ENCODE data around the gene CTNNA2. TPM values are rescaled to one million over a fixed set of nuclear protein-coding genes. Genes with fewer than 3 reads are reported as not detected.

The CTNNA2 gene
- total RNA-seq, 1 donor from 2014 or later, result 43.5 TPM

GRCh38 chr2:79576451-79576850, 63.6 kb downstream of the CTNNA2 start:
- H3K9ac ChIP-seq, result no peak overlapping the region
- Mint-ChIP-seq H3K4me1 (no peaks in the 10 kb centered on the region), H3K9me3 (no peaks in the 10 kb centered on the region), H3K4me3 (no peak overlapping the region), H3K27ac (no peak overlapping the region), H3K27me3 (ENCODE audit: insufficient read depth, low read depth) (no peaks in the 10 kb centered on the region), H3K36me3 (peaks cover 15% of the 10 kb centered on the region)
- H3K27me3 ChIP-seq, result no peaks in the 10 kb centered on the region
- no peak overlapping the region for H2AFZ ChIP-seq (replicated peaks)
- no peak overlapping the region for H3K27ac ChIP-seq
- peaks cover 5% of the 10 kb centered on the region for H3K4me1 ChIP-seq
- no peaks in the 10 kb centered on the region for H3K36me3 ChIP-seq
- no peaks in the 10 kb centered on the region for H3K79me2 ChIP-seq (ENCODE audit: low read depth)
- peaks cover 4% of the 10 kb centered on the region for H4K20me1 ChIP-seq (ENCODE audit: low read depth)
- TF ChIP-seq, protein P1, sequence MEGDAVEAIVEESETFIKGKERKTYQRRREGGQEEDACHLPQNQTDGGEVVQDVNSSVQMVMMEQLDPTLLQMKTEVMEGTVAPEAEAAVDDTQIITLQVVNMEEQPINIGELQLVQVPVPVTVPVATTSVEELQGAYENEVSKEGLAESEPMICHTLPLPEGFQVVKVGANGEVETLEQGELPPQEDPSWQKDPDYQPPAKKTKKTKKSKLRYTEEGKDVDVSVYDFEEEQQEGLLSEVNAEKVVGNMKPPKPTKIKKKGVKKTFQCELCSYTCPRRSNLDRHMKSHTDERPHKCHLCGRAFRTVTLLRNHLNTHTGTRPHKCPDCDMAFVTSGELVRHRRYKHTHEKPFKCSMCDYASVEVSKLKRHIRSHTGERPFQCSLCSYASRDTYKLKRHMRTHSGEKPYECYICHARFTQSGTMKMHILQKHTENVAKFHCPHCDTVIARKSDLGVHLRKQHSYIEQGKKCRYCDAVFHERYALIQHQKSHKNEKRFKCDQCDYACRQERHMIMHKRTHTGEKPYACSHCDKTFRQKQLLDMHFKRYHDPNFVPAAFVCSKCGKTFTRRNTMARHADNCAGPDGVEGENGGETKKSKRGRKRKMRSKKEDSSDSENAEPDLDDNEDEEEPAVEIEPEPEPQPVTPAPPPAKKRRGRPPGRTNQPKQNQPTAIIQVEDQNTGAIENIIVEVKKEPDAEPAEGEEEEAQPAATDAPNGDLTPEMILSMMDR (IDR thresholded peaks at IDR 0.05), result no peak
- no peak for TF ChIP-seq EZH2 (IDR thresholded peaks at IDR 0.05)
- no peak for TF ChIP-seq EZH2phosphoT487 (IDR thresholded peaks at IDR 0.05)
- H3K4me2 ChIP-seq, result no peak overlapping the region
- no peak overlapping the region for H3K4me3 ChIP-seq
- DNase-seq (ENCODE audit: low spot score), result no peak
- no peaks in the 10 kb centered on the region for H3K9me3 ChIP-seq (ENCODE audit: low read depth)
- no peaks in the 10 kb centered on the region for H3F3A ChIP-seq (ENCODE audit: low read depth)

- Histone ChIP-seq H2AFZ (replicated peaks) (no peak overlapping the region), H3K36me3 (no peaks in the 10 kb centered on the region), H3K27ac (no peak overlapping the region), H3K4me3 (no peak overlapping the region), H3K4me1 (no peaks in the 10 kb centered on the region), H3K9ac (no peak overlapping the region), H3K27me3 (no peaks in the 10 kb centered on the region), H3K4me2 (no peak overlapping the region), H3K9me3 (ENCODE audit: low read depth) (no peaks in the 10 kb centered on the region), H4K20me1 (ENCODE audit: low read depth) (no peaks in the 10 kb centered on the region), H3K79me2 (ENCODE audit: low read depth) (no peaks in the 10 kb centered on the region), H3F3A (ENCODE audit: low read depth) (no peaks in the 10 kb centered on the region)
- Mint-ChIP-seq H3K4me1 (no peaks in the 10 kb centered on the region), H3K36me3 (peaks cover 11% of the 10 kb centered on the region), H3K9me3 (no peaks in the 10 kb centered on the region), H3K27me3 (ENCODE audit: insufficient read depth, low read depth) (no peaks in the 10 kb centered on the region), H3K4me3 (no peak overlapping the region), H3K27ac (no peak overlapping the region)
- DNase-seq (ENCODE audit: low spot score), result no peak
- no peak for TF ChIP-seq EZH2phosphoT487 (IDR thresholded peaks at IDR 0.05)
These were observed 66.1 kb downstream of the CTNNA2 start for GRCh38 chr2:79578952-79579351.

GRCh38 chr2:79580175-79580574, 67.3 kb downstream of the CTNNA2 start:
- H3K27ac Mint-ChIP-seq, result no peak overlapping the region
- no peak overlapping the region for H3K9ac ChIP-seq
- H2AFZ ChIP-seq (replicated peaks), result no peak overlapping the region
- H3K27me3 ChIP-seq, result no peaks in the 10 kb centered on the region
- H3K79me2 ChIP-seq (ENCODE audit: low read depth), result no peaks in the 10 kb centered on the region
- no peaks in the 10 kb centered on the region for H3K4me1 Mint-ChIP-seq
- no peak overlapping the region for H3K27ac ChIP-seq
- H3K4me2 ChIP-seq, result no peak overlapping the region
- H3K36me3 ChIP-seq, result no peaks in the 10 kb centered on the region
- DNase-seq (ENCODE audit: low spot score), result peak; percentile 6
- no peaks in the 10 kb centered on the region for H3K27me3 Mint-ChIP-seq (ENCODE audit: insufficient read depth, low read depth)
- H3K36me3 Mint-ChIP-seq, result peaks cover 10% of the 10 kb centered on the region
- H4K20me1 ChIP-seq (ENCODE audit: low read depth), result no peaks in the 10 kb centered on the region
- no peaks in the 10 kb centered on the region for H3K9me3 ChIP-seq (ENCODE audit: low read depth)
- no peaks in the 10 kb centered on the region for H3F3A ChIP-seq (ENCODE audit: low read depth)
- H3K4me3 ChIP-seq, result no peak overlapping the region
- H3K4me1 ChIP-seq, result no peaks in the 10 kb centered on the region
- TF ChIP-seq, protein P1 (IDR thresholded peaks at IDR 0.05), result peak; percentile 17
- no peak for TF ChIP-seq EZH2 (IDR thresholded peaks at IDR 0.05)
- no peak overlapping the region for H3K4me3 Mint-ChIP-seq
- H3K9me3 Mint-ChIP-seq, result no peaks in the 10 kb centered on the region

DNA sequence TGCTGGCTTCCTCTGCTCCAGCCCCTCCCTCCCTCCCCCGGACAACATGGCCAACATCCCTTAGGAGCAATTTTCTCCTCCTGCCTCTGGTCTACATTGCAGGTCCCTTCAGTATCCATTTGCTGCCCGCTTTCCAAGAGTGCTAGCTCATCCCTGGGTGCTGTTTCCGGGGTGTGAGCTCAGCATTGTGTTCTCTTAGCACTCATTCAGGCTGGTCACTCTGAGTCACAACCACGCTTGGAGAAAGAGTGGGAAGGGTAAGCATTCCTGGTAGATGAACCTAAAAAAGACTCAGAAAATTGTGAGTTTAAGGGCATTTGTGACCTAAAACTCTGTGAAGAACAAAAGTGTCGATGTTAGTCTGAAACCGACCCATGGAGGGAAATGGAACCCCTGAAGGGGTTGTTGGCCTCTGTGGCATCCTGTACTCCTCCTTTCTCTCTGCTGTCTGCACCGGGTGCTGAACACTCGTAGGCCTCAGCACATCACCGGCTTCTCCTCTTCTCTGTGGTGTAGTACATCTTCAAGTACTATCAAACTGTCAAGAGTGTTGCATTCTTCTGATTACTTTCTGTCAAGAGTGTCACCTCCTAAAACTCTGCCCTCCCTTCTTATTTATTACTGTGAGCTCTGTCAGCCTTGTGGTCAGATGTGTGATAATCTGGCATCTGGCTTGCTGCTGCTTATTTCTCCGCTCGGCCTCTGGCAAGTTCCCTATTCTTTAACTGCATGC, 73.0 kb downstream of the CTNNA2 start:
- Mint-ChIP-seq H3K4me1 (peaks cover 16% of the 10 kb centered on the region), H3K4me3 (no peak overlapping the region), H3K9me3 (peaks cover 5% of the 10 kb centered on the region), H3K27ac (no peak overlapping the region), H3K27me3 (ENCODE audit: insufficient read depth, low read depth) (no peaks in the 10 kb centered on the region), H3K36me3 (peaks cover 15% of the 10 kb centered on the region)
- no peak overlapping the region for H3K9ac ChIP-seq
- no peaks in the 10 kb centered on the region for H3K27me3 ChIP-seq
- TF ChIP-seq EZH2phosphoT487 (IDR thresholded peaks at IDR 0.05) (no peak), EZH2 (IDR thresholded peaks at IDR 0.05) (no peak)
- H3F3A ChIP-seq (ENCODE audit: low read depth), result no peaks in the 10 kb centered on the region
- no peaks in the 10 kb centered on the region for H3K79me2 ChIP-seq (ENCODE audit: low read depth)
- peaks cover 7% of the 10 kb centered on the region for H4K20me1 ChIP-seq (ENCODE audit: low read depth)
- no peaks in the 10 kb centered on the region for H3K36me3 ChIP-seq
- no peak overlapping the region for H3K27ac ChIP-seq
- no peak overlapping the region for H2AFZ ChIP-seq (replicated peaks)
- H3K9me3 ChIP-seq (ENCODE audit: low read depth), result no peaks in the 10 kb centered on the region
- no peak for DNase-seq (ENCODE audit: low spot score)
- no peak overlapping the region for H3K4me3 ChIP-seq
- H3K4me2 ChIP-seq, result no peak overlapping the region
- peaks cover 16% of the 10 kb centered on the region for H3K4me1 ChIP-seq

Data from neural progenitor cell (in vitro differentiated cells).